ENCODE results near the gene NCOR2.

GRCh38 chr12:124532967-124533366 lies 34.4 kb downstream of the NCOR2 start:
- TF ChIP-seq CTCF (IDR thresholded peaks at IDR 0.05) = no peak
- no peak for TF ChIP-seq POLR2A (IDR thresholded peaks at IDR 0.05)
- TF ChIP-seq EP300 (IDR thresholded peaks at IDR 0.05; ENCODE audit: low read depth) = no peak

All from transverse colon (tissue), 3 donors.